H4 (cell line): ENCODE results near the gene RUNDC3A. TPM values are rescaled to one million over a fixed set of nuclear protein-coding genes. Genes with fewer than 3 reads are reported as not detected.
"Not testable (repeated sequence)": the region's sequence is repeated elsewhere in the genome, so short reads cannot be mapped to it uniquely, and the experiment has no call there.

Experiments
- DNase-seq: peaks from one replicate; pipeline ENCODE4 v3.0.0-alpha.2; 2015; ENCODE audit warnings: low spot score
- total RNA-seq: library from RNA; depleted of rRNA; stranded (reverse); fragments of >200 nt; shearing (Covaris generic); gene quantifications from 2 replicates; pipeline ENCODE4 v1.2.3, GENCODE V29; 2014; rRNA removed

The RUNDC3A gene
- total RNA-seq, 1 experiment from 2014 or later, result not detected

- no peak for DNase-seq
Measured at GRCh38 chr17:44359006-44359405, 50.6 kb downstream of the RUNDC3A start.

GRCh38 chr17:44359458-44360143, 51.2 kb downstream of the RUNDC3A start:
- no peak for DNase-seq

- no peak for DNase-seq
Measured at GRCh38 chr17:44360144-44360533, 51.7 kb downstream of the RUNDC3A start.

GRCh38 chr17:44360826-44361225, 52.4 kb downstream of the RUNDC3A start:
- no peak for DNase-seq

GRCh38 chr17:44361292-44362260, 53.2 kb downstream of the RUNDC3A start:
- no peak for DNase-seq

- DNase-seq, result no peak
Measured at GRCh38 chr17:44362459-44362948, 54.1 kb downstream of the RUNDC3A start.

GRCh38 chr17:44362949-44363612, 54.7 kb downstream of the RUNDC3A start:
- DNase-seq, result no peak

- no peak for DNase-seq
Measured at GRCh38 chr17:44363613-44364159, 55.3 kb downstream of the RUNDC3A start, which contains the start of gene FAM171A2. TSS of gene FAM171A2 (minus strand) at chr17:44363853. CDS start at chr17:44363714, 139 bp downstream.

GRCh38 chr17:44365051-44365450, 56.6 kb downstream of the RUNDC3A start:
- not testable (repeated sequence) for DNase-seq

GRCh38 chr17:44367231-44367979, 59.0 kb downstream of the RUNDC3A start:
- DNase-seq, result no peak

Other genes starting within 250 kb of the RUNDC3A start
- 62.2 and 65.0 TPM in 2 replicates for gene LSM12, start 241.9 kb upstream of the RUNDC3A start, total RNA-seq
- 51.0 and 71.2 TPM in 2 replicates for gene G6PC3, start 237.9 kb upstream of the RUNDC3A start, total RNA-seq
- gene HDAC5, start 185.0 kb upstream of the RUNDC3A start, total RNA-seq, result 13.7 and 16.8 TPM in 2 replicates
- 4.0 and 7.0 TPM in 2 replicates for gene HROB, start 166.7 kb upstream of the RUNDC3A start, total RNA-seq
- gene ASB16, start 137.9 kb upstream of the RUNDC3A start, total RNA-seq, result not detected in 2 replicates
- gene TMUB2, start 121.6 kb upstream of the RUNDC3A start, total RNA-seq, result 16.4 and 19.1 TPM in 2 replicates
- gene ATXN7L3, start 108.7 kb upstream of the RUNDC3A start, total RNA-seq, result 26.6 and 33.0 TPM in 2 replicates
- gene UBTF, start 88.9 kb upstream of the RUNDC3A start, total RNA-seq, result 36.4 and 40.3 TPM in 2 replicates
- not detected in 2 replicates for gene SLC4A1, start 40.5 kb upstream of the RUNDC3A start, total RNA-seq
- gene SLC25A39, start 16.2 kb downstream of the RUNDC3A start, total RNA-seq, result 90.3 and 108 TPM in 2 replicates
- 97.6 and 134 TPM in 2 replicates for gene GRN, start 36.7 kb downstream of the RUNDC3A start, total RNA-seq
- 3.4 and 6.5 TPM in 2 replicates for gene FAM171A2, start 55.3 kb downstream of the RUNDC3A start, total RNA-seq
- gene ITGA2B, start 81.0 kb downstream of the RUNDC3A start, total RNA-seq, result 0.21 and 0.82 TPM in 2 replicates
- gene GPATCH8, start 194.8 kb downstream of the RUNDC3A start, total RNA-seq, result 7.4 and 15.0 TPM in 2 replicates
- 5.9 and 6.2 TPM in 2 replicates for gene FZD2, start 248.9 kb downstream of the RUNDC3A start, total RNA-seq